Measurements from ENCODE around the gene PPP1R9B. TPM values are rescaled to one million over a fixed set of nuclear protein-coding genes. Genes with fewer than 3 reads are reported as not detected.

The PPP1R9B gene
- total RNA-seq, 1 experiment from 2014 or later = 23.0 TPM

DNA sequence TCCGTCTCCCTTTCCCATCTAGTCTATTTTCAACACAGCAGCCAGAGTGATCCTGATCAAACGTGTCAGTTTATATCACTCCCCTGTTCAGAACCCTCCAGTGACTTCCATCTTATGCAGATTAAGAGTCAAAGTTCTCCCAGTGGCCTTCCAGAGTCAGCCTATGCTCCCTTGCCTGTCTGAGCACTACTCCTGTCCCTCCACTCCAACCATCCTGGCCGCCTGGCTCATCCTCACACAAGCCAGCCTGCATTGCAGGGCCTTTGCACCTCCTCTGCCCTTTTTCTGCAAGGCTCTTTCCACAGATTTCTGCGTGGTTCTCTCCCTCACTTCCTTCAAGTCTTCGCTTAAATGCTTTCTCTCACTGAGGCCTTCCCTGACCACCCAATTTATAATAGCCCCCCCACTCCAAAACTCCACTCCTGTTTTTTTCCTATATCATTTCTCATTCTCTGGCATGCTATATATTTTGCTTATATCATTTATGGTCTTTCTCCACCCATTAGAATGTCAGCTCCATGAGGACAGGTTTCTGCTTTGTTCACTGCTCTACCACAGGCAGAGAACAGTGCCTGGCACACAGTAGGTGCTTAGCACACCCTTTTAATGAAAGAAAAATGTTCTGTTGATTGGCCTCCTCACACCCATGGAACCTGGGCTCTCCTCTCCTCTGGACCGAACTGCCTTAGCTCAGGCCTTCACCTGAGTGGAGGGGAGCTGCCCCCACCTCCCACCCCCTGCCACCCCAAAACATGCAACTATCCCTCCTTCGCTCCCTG lies 29.8 kb downstream of the PPP1R9B start:
- Histone ChIP-seq H3K23me2 (ENCODE audit: insufficient read length, low read depth, low read length, poor library complexity, severe bottlenecking) (no peaks in the 10 kb centered on the region), H3K56ac (ENCODE audit: insufficient read length, low read depth, low read length) (no peak overlapping the region), H3K27me3 (ENCODE audit: insufficient read depth, low read length) (no peaks in the 10 kb centered on the region; the same call in 1 of the 2 replicates), H2BK15ac (ENCODE audit: low read depth, low read length) (no peak overlapping the region), H2BK120ac (ENCODE audit: low read depth, low read length, poor library complexity, severe bottlenecking) (no peak overlapping the region), H3K9me3 (ENCODE audit: control insufficient read depth, low read depth, low read length) (no peaks in the 10 kb centered on the region), H3T11ph (ENCODE audit: low read length) (no peak overlapping the region), H4K5ac (ENCODE audit: insufficient read length, low read depth, low read length) (no peak overlapping the region), H3K79me2 (ENCODE audit: insufficient read depth, low read length) (no peaks in the 10 kb centered on the region), H3K4ac (ENCODE audit: low read depth, low read length) (no peak overlapping the region), H2AFZ (ENCODE audit: low read length) (no peak overlapping the region), H2AK5ac (ENCODE audit: insufficient read length, low read length) (no peak overlapping the region), H3K14ac (ENCODE audit: insufficient read depth, low read length) (no peak overlapping the region), H2BK5ac (ENCODE audit: insufficient read length, low read length) (no peak overlapping the region), H3K4me2 (ENCODE audit: insufficient read depth, insufficient read length, low read length) (no peak overlapping the region), H3K79me1 (ENCODE audit: insufficient read depth, low read depth, low read length, poor library complexity, severe bottlenecking) (no peaks in the 10 kb centered on the region), H3K9ac (ENCODE audit: extremely low read depth, insufficient read length, low read length) (no peak overlapping the region), H2BK20ac (ENCODE audit: low read depth, low read length, poor library complexity, severe bottlenecking) (no peak overlapping the region), H3K27ac (ENCODE audit: insufficient read length, low read depth, low read length) (no peak overlapping the region), H3K23ac (ENCODE audit: insufficient read length, low read depth, low read length) (no peak overlapping the region), H2BK12ac (ENCODE audit: insufficient read length, low read depth, low read length) (no peak overlapping the region), H3K18ac (ENCODE audit: insufficient read length, low read depth, low read length) (no peak overlapping the region), H4K91ac (ENCODE audit: insufficient read length, low read depth, low read length) (no peak overlapping the region), H4K20me1 (ENCODE audit: control insufficient read depth, insufficient read depth, insufficient read length) (no peaks in the 10 kb centered on the region), H3K4me1 (ENCODE audit: insufficient read depth, low read length) (peaks cover 8% of the 10 kb centered on the region; the same call in 1 of the 2 replicates), H4K8ac (replicated peaks; ENCODE audit: insufficient read length, low read depth, low read length) (no peak overlapping the region)
- WGBS (ENCODE audit: extremely low coverage, insufficient read length, low lambda C conversion rate) = no CpG with 5 or more reads among the region's 7 CpGs
- Mint-ChIP-seq H3K9me3 (no peaks in the 10 kb centered on the region; a peak in 1 of 5 replicates), H3K4me3 (no peak overlapping the region), H3K27me3 (ENCODE audit: low read depth) (peaks cover 61% of the 10 kb centered on the region), H3K4me1 (peaks cover 26 to 41% of the 10 kb centered on the region in 2 experiments), H3K36me3 (ENCODE audit: insufficient read depth in 1 of 3, low read depth in 3 of 3) (peaks cover 0 to 3% (median 2%) of the 10 kb centered on the region in 3 experiments; a peak in 1 of 7 replicates), H3K27ac (0 out of 7 replicates have a peak overlapping the region, but pooled peaks of 1 of the 3 experiments have one; percentile 27)
- TF ChIP-seq, protein P1, sequence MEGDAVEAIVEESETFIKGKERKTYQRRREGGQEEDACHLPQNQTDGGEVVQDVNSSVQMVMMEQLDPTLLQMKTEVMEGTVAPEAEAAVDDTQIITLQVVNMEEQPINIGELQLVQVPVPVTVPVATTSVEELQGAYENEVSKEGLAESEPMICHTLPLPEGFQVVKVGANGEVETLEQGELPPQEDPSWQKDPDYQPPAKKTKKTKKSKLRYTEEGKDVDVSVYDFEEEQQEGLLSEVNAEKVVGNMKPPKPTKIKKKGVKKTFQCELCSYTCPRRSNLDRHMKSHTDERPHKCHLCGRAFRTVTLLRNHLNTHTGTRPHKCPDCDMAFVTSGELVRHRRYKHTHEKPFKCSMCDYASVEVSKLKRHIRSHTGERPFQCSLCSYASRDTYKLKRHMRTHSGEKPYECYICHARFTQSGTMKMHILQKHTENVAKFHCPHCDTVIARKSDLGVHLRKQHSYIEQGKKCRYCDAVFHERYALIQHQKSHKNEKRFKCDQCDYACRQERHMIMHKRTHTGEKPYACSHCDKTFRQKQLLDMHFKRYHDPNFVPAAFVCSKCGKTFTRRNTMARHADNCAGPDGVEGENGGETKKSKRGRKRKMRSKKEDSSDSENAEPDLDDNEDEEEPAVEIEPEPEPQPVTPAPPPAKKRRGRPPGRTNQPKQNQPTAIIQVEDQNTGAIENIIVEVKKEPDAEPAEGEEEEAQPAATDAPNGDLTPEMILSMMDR (conservative IDR thresholded peaks at IDR 0.05) = no peak
- DNase-seq = no peak
